DOHH2 (cell line): ENCODE results near the gene ADCY7.

Experiments
- H3F3A ChIP-seq: fragments of 200-600 bp; sonication (generic), shearing (Covaris generic); 2 replicates; pipeline ENCODE4 v1.6.0; 2016; ENCODE audit warnings: antibody characterized with exemption, mild to moderate bottlenecking; ENCODE audit not compliant: control insufficient read depth, insufficient read depth
- H3K27ac ChIP-seq: fragments of 200-600 bp; sonication (generic); 2 replicates; pipeline ENCODE4 v1.5.1; 2014; ENCODE audit warnings: low read depth, mild to moderate bottlenecking, low read length, moderate library complexity
- H3K27me3 ChIP-seq: fragments of 200-600 bp; sonication (generic); 2 replicates; pipeline ENCODE4 v1.6.1; 2014; ENCODE audit warnings: mild to moderate bottlenecking, low read length, mixed read lengths; ENCODE audit not compliant: control insufficient read depth
- H3K36me3 ChIP-seq: fragments of 200-600 bp; sonication (generic); 2 replicates; pipeline ENCODE4 v1.6.1; 2014; ENCODE audit warnings: mild to moderate bottlenecking, low read length, moderate library complexity, mixed read lengths; ENCODE audit not compliant: control insufficient read depth
- H3K4me1 ChIP-seq: fragments of 200-600 bp; sonication (generic); 2 replicates; pipeline ENCODE4 v1.6.1; 2014; ENCODE audit warnings: mild to moderate bottlenecking, low read length, mixed read lengths; ENCODE audit not compliant: control insufficient read depth
- H3K4me2 ChIP-seq: fragments of 200-600 bp; sonication (generic); 2 replicates; pipeline ENCODE4 v1.6.0; 2014; ENCODE audit warnings: mild to moderate bottlenecking, low read length, moderate library complexity
- H3K4me3 ChIP-seq: fragments of 200-600 bp; sonication (generic); 2 replicates; pipeline ENCODE4 v1.5.1; 2014; ENCODE audit warnings: mild to moderate bottlenecking, low read length, mixed read lengths
- H3K79me2 ChIP-seq: fragments of 200-600 bp; sonication (generic); 2 replicates; pipeline ENCODE4 v1.6.1; 2014; ENCODE audit warnings: mild to moderate bottlenecking, low read length, mixed read lengths; ENCODE audit not compliant: control insufficient read depth
- H3K9me2 ChIP-seq: fragments of 200-600 bp; sonication (generic); replicated peaks from 2 replicates; pipeline ENCODE4 v1.6.1; 2014; ENCODE audit warnings: mild to moderate bottlenecking, low read length, mixed read lengths; ENCODE audit not compliant: control insufficient read depth
- H3K9me3 ChIP-seq: fragments of 200-600 bp; sonication (generic); 2 replicates; pipeline ENCODE4 v1.6.1; 2014; ENCODE audit warnings: antibody characterized with exemption, low read length, mixed read lengths; ENCODE audit not compliant: control insufficient read depth, insufficient read depth
- H4K20me1 ChIP-seq: fragments of 200-600 bp; sonication (generic); 2 replicates; pipeline ENCODE4 v1.6.0; 2014; ENCODE audit warnings: low read depth, mild to moderate bottlenecking, antibody characterized with exemption, low read length, moderate library complexity; ENCODE audit not compliant: control insufficient read depth, insufficient read depth
- EZH2phosphoT487 ChIP-seq: fragments of 200-600 bp; sonication (generic); IDR thresholded peaks from 2 replicates; pipeline ENCODE4 v1.6.1; 2017; ENCODE audit warnings: borderline replicate concordance, mild to moderate bottlenecking, antibody characterized with exemption, low read length, moderate library complexity, mixed read lengths
- TF ChIP-seq, protein P1 (sequence below): fragments of 200-600 bp; sonication (generic); IDR thresholded peaks from one replicate; pipeline ENCODE4 v1.5.1; 2014; ENCODE audit warnings: antibody characterized with exemption, mild to moderate bottlenecking, low read depth, low read length; ENCODE audit not compliant: poor library complexity, severe bottlenecking

ADCY7 gene

DNA sequence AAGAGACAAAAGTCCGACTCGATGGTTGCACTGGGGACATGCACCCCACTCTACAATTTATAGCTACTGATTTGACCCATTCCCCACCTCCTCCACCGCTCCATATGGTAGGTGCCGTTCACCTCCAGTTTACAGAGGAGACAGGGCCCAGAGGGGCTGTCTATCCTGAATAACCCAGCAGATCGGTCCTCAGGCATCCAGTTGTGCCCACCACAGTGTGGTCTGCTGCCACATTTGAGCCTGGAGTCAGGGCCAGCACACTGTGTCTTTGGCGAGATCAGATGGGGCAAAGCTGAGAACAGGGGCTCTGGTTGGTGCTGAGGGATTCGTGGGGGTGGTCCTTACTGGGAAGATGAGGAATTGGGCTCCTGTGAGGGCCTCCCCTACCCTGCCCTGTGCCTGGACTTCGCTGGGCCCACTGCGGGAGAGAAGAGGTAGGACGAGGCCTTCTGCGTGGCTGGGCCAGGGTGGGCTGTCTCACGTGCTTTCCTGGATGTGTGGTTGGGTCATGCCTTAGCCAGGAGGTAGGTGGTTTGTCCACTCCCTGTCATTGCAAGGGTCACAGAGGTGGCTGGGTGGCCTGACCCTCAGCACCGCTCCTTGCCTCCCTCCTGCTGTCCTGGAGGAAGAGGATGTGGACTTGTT is 2.8 kb downstream of the ADCY7 start:
- H4K20me1 ChIP-seq, result no peaks in the 10 kb centered on the region

GRCh38 chr16:50269769-50270509 is 3.6 kb downstream of the ADCY7 start:
- H3F3A ChIP-seq, result no peaks in the 10 kb centered on the region
- H3K9me3 ChIP-seq, result no peaks in the 10 kb centered on the region
- H3K4me1 ChIP-seq, result peaks cover 50% of the 10 kb centered on the region
- peaks cover 2% of the 10 kb centered on the region for H3K79me2 ChIP-seq
- no peak overlapping the region for H3K4me2 ChIP-seq
- no peaks in the 10 kb centered on the region for H3K36me3 ChIP-seq
- no peaks in the 10 kb centered on the region for H3K9me2 ChIP-seq
- no peaks in the 10 kb centered on the region for H4K20me1 ChIP-seq
- H3K27ac ChIP-seq, result no peak overlapping the region
- TF ChIP-seq, protein P1, sequence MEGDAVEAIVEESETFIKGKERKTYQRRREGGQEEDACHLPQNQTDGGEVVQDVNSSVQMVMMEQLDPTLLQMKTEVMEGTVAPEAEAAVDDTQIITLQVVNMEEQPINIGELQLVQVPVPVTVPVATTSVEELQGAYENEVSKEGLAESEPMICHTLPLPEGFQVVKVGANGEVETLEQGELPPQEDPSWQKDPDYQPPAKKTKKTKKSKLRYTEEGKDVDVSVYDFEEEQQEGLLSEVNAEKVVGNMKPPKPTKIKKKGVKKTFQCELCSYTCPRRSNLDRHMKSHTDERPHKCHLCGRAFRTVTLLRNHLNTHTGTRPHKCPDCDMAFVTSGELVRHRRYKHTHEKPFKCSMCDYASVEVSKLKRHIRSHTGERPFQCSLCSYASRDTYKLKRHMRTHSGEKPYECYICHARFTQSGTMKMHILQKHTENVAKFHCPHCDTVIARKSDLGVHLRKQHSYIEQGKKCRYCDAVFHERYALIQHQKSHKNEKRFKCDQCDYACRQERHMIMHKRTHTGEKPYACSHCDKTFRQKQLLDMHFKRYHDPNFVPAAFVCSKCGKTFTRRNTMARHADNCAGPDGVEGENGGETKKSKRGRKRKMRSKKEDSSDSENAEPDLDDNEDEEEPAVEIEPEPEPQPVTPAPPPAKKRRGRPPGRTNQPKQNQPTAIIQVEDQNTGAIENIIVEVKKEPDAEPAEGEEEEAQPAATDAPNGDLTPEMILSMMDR, result no peak
- no peak for TF ChIP-seq EZH2phosphoT487
- H3K27me3 ChIP-seq, result no peaks in the 10 kb centered on the region
- no peak overlapping the region for H3K4me3 ChIP-seq

More for the DNA sequence above, 2.8 kb downstream of the ADCY7 start:
- Histone ChIP-seq H3K4me2 (no peak overlapping the region), H3K27ac (no peak overlapping the region), H3K9me3 (no peaks in the 10 kb centered on the region), H3K4me3 (no peak overlapping the region), H3K36me3 (no peaks in the 10 kb centered on the region), H3F3A (peaks cover 2% of the 10 kb centered on the region; the same call in 1 of the 2 replicates), H3K9me2 (no peaks in the 10 kb centered on the region), H3K79me2 (no peaks in the 10 kb centered on the region), H3K4me1 (peaks cover 46% of the 10 kb centered on the region), H3K27me3 (0 out of 2 replicates have a peak, but pooled peaks cover 1% of the 10 kb centered on the region)
- TF ChIP-seq, protein P1, result no peak
- no peak for TF ChIP-seq EZH2phosphoT487

GRCh38 chr16:50270510-50271147 is 4.3 kb downstream of the ADCY7 start:
- Histone ChIP-seq H3K36me3 (no peaks in the 10 kb centered on the region), H3K27me3 (no peaks in the 10 kb centered on the region), H3K4me1 (peaks cover 53% of the 10 kb centered on the region), H3F3A (peaks cover 5% of the 10 kb centered on the region; the same call in 1 of the 2 replicates), H3K79me2 (peaks cover 8% of the 10 kb centered on the region), H3K9me3 (no peaks in the 10 kb centered on the region), H4K20me1 (no peaks in the 10 kb centered on the region), H3K4me2 (no peak overlapping the region), H3K9me2 (no peaks in the 10 kb centered on the region), H3K27ac (no peak overlapping the region), H3K4me3 (no peak overlapping the region)
- no peak for TF ChIP-seq EZH2phosphoT487
- TF ChIP-seq, protein P1, result no peak
